WTC11 (cell line): Measurements from ENCODE around the gene CIB2. TPM values are rescaled to one million over a fixed set of nuclear protein-coding genes. Genes with fewer than 3 reads are reported as not detected.

Experiments
- ATAC-seq: fragments of 200-7000 bp; cut with Tn5 transposase; 2 replicates; pipeline ENCODE4 v1.10.0; 2021; ENCODE audit warnings: mild to moderate bottlenecking, moderate library complexity
- CTCF ChIA-PET: fragments of 300-600 bp; sonication (Branson Sonifier 250); formaldehyde crosslinking; loops from one replicate; lab custom pipeline; 2021; ENCODE audit warnings: antibody characterized with exemption; lab: Charles Lee
- POLR2A ChIA-PET: fragments of 350-600 bp; sonication (Branson Sonifier 250); formaldehyde crosslinking; loops from one replicate; lab custom pipeline; 2021; ENCODE audit warnings: antibody characterized with exemption; lab: Charles Lee
- DNase-seq: peaks from one replicate; pipeline ENCODE4 v3.0.0; 2021; ENCODE audit warnings: low spot score
- H3K27ac Mint-ChIP-seq: 2 replicates; pipeline ENCODE4 v1.8.0; 2021; ENCODE audit warnings: mixed read lengths
- H3K27me3 Mint-ChIP-seq: 2 replicates; pipeline ENCODE4 v1.8.0; 2021; ENCODE audit warnings: low read depth, mild to moderate bottlenecking, moderate library complexity, mixed read lengths
- H3K36me3 Mint-ChIP-seq: 2 replicates; pipeline ENCODE4 v1.8.0; 2021; ENCODE audit warnings: mixed read lengths
- H3K4me1 Mint-ChIP-seq: 2 replicates; pipeline ENCODE4 v1.8.0; 2022; ENCODE audit warnings: mixed read lengths
- H3K4me3 Mint-ChIP-seq: 2 replicates; pipeline ENCODE4 v1.8.0; 2021; ENCODE audit warnings: mild to moderate bottlenecking, moderate library complexity, mixed read lengths
- H3K9me3 Mint-ChIP-seq: 2 replicates; pipeline ENCODE4 v1.8.0; 2021; ENCODE audit warnings: mixed read lengths
- AR ChIP-seq: fragments of 250-450 bp; sonication (Bioruptor Pico); IDR thresholded peaks from 2 replicates; pipeline ENCODE4 v1.9.0; 2021; ENCODE audit warnings: mild to moderate bottlenecking
- CBFB ChIP-seq: sonication (generic); formaldehyde crosslinking; IDR thresholded peaks from 2 replicates; pipeline ENCODE4 v1.8.1; 2022; ENCODE audit warnings: mild to moderate bottlenecking, low read depth, missing genetic modification reagents
- CDX4 ChIP-seq: fragments of 250-450 bp; sonication (Bioruptor Pico); IDR thresholded peaks from 2 replicates; pipeline ENCODE4 v1.9.0; 2021; ENCODE audit warnings: moderate library complexity, mild to moderate bottlenecking, inconsistent platforms, borderline replicate concordance
- CREB1 ChIP-seq: sonication (generic); formaldehyde crosslinking; IDR thresholded peaks from 2 replicates; pipeline ENCODE4 v1.8.0; 2023; ENCODE audit warnings: mild to moderate bottlenecking, missing genetic modification reagents
- CREM ChIP-seq: sonication (generic); formaldehyde crosslinking; IDR thresholded peaks from 2 replicates; pipeline ENCODE4 v1.8.1; 2022; ENCODE audit warnings: mild to moderate bottlenecking, missing genetic modification reagents, moderate library complexity
- ESRRA ChIP-seq: sonication (generic); formaldehyde crosslinking; IDR thresholded peaks from 2 replicates; pipeline ENCODE4 v1.8.1; 2022; ENCODE audit warnings: mild to moderate bottlenecking, missing genetic modification reagents, borderline replicate concordance
- FOXP1 ChIP-seq: sonication (generic); formaldehyde crosslinking; IDR thresholded peaks from 2 replicates; pipeline ENCODE4 v1.8.0; 2022; ENCODE audit warnings: missing genetic modification reagents, mild to moderate bottlenecking, moderate library complexity, borderline replicate concordance
- FOXP4 ChIP-seq: sonication (generic); formaldehyde crosslinking; IDR thresholded peaks from 2 replicates; pipeline ENCODE4 v1.8.0; 2022; ENCODE audit warnings: mild to moderate bottlenecking, missing genetic modification reagents
- GRHL2 ChIP-seq: fragments of 250-450 bp; sonication (Bioruptor Pico); IDR thresholded peaks from 2 replicates; pipeline ENCODE4 v1.8.0; 2022; ENCODE audit warnings: mild to moderate bottlenecking, moderate library complexity; ENCODE audit not compliant: insufficient replicate concordance, severe bottlenecking
- IRF2 ChIP-seq: sonication (generic); formaldehyde crosslinking; IDR thresholded peaks from 2 replicates; pipeline ENCODE4 v1.8.0; 2022; ENCODE audit warnings: low read depth, missing genetic modification reagents, borderline replicate concordance
- JAZF1 ChIP-seq: fragments of 250-450 bp; sonication (Bioruptor Pico); IDR thresholded peaks from 2 replicates; pipeline ENCODE4 v1.9.0; 2021; ENCODE audit warnings: moderate library complexity, mild to moderate bottlenecking, inconsistent platforms
- NR1H2 ChIP-seq: sonication (generic); formaldehyde crosslinking; IDR thresholded peaks from 2 replicates; pipeline ENCODE4 v1.9.0; 2021; ENCODE audit warnings: mild to moderate bottlenecking, moderate library complexity, missing genetic modification reagents
- RELA ChIP-seq: sonication (generic); formaldehyde crosslinking; IDR thresholded peaks from 2 replicates; pipeline ENCODE4 v1.8.1; 2022; ENCODE audit warnings: missing genetic modification reagents, mild to moderate bottlenecking, borderline replicate concordance
- SMAD3 ChIP-seq: sonication (generic); formaldehyde crosslinking; IDR thresholded peaks from 2 replicates; pipeline ENCODE4 v1.8.0; 2022; ENCODE audit warnings: missing genetic modification reagents, mild to moderate bottlenecking, borderline replicate concordance
- SP1 ChIP-seq: sonication (generic); formaldehyde crosslinking; conservative IDR thresholded peaks from 2 replicates; pipeline ENCODE4 v1.8.1; 2022; ENCODE audit warnings: missing genetic modification reagents
- TCF7 ChIP-seq: sonication (generic); formaldehyde crosslinking; IDR thresholded peaks from 2 replicates; pipeline ENCODE4 v1.8.0; 2022; ENCODE audit warnings: mild to moderate bottlenecking, low read depth, missing genetic modification reagents, moderate library complexity
- TEAD4 ChIP-seq: sonication (generic); formaldehyde crosslinking; IDR thresholded peaks from 2 replicates; pipeline ENCODE4 v1.8.0; 2022; ENCODE audit warnings: mild to moderate bottlenecking, missing genetic modification reagents
- ZNF121 ChIP-seq: sonication (generic); formaldehyde crosslinking; IDR thresholded peaks from 2 replicates; pipeline ENCODE4 v1.8.0; 2023; ENCODE audit warnings: missing genetic modification reagents
- total RNA-seq: library from RNA; stranded (reverse); gene quantifications from 3 replicates; pipeline ENCODE4 v1.2.3, GENCODE V29; 2021
- TF ChIP-seq, protein P1 (sequence below): sonication (generic); formaldehyde crosslinking; IDR thresholded peaks from 2 replicates; pipeline ENCODE4 v1.8.0; 2022; ENCODE audit warnings: missing genetic modification reagents
- TF ChIP-seq, protein P2 (sequence below): sonication (generic); formaldehyde crosslinking; IDR thresholded peaks from 2 replicates; pipeline ENCODE4 v1.8.1; 2023; ENCODE audit warnings: mild to moderate bottlenecking, missing genetic modification reagents
- TF ChIP-seq, protein P3 (sequence below): sonication (generic); formaldehyde crosslinking; IDR thresholded peaks from 2 replicates; pipeline ENCODE4 v1.8.0; 2022; ENCODE audit warnings: mild to moderate bottlenecking, missing genetic modification reagents
- TF ChIP-seq, protein P4 (sequence below): sonication (generic); formaldehyde crosslinking; IDR thresholded peaks from 2 replicates; pipeline ENCODE4 v1.8.0; 2022; ENCODE audit warnings: mild to moderate bottlenecking, missing genetic modification reagents

Gene CIB2
- total RNA-seq, 1 experiment from 2014 or later = 45.2 TPM

DNA sequence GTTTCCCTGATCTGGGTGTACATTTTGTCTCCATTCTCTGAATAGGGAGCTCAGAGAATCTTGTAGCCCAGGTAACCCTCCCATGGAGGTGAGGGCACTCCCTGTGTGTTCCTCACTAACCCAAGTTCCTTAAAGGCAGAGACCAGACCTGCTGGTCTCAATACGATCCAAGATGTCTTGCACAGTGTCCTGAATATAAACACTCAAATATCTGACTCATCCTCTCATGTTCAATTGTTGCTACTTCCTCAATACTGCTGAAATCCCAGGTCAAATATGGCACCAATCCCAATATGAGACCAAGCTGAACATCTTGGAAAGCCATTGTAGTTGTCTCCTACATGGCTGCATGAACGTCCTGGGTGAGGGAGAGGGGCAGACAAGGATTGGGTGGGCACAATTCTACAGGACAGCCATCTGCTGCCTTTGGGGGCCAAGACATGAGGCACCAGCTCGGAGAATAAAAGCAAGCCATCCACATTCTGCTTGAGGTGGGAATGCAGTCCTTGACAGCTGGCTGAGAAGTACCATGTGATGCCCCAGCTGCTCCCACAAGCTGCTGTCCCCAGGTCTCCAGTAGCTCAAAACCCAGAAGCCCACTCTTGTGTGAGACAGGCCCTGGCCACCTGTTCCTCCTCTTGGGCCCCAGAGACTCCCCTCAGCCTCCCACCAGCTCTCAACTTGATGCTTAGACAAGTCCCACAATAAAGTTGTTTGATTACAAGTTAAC lies 72.0 kb downstream of the CIB2 start (continued):
- TF ChIP-seq, protein P1, sequence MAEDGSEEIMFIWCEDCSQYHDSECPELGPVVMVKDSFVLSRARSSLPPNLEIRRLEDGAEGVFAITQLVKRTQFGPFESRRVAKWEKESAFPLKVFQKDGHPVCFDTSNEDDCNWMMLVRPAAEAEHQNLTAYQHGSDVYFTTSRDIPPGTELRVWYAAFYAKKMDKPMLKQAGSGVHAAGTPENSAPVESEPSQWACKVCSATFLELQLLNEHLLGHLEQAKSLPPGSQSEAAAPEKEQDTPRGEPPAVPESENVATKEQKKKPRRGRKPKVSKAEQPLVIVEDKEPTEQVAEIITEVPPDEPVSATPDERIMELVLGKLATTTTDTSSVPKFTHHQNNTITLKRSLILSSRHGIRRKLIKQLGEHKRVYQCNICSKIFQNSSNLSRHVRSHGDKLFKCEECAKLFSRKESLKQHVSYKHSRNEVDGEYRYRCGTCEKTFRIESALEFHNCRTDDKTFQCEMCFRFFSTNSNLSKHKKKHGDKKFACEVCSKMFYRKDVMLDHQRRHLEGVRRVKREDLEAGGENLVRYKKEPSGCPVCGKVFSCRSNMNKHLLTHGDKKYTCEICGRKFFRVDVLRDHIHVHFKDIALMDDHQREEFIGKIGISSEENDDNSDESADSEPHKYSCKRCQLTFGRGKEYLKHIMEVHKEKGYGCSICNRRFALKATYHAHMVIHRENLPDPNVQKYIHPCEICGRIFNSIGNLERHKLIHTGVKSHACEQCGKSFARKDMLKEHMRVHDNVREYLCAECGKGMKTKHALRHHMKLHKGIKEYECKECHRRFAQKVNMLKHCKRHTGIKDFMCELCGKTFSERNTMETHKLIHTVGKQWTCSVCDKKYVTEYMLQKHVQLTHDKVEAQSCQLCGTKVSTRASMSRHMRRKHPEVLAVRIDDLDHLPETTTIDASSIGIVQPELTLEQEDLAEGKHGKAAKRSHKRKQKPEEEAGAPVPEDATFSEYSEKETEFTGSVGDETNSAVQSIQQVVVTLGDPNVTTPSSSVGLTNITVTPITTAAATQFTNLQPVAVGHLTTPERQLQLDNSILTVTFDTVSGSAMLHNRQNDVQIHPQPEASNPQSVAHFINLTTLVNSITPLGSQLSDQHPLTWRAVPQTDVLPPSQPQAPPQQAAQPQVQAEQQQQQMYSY (CRISPR knock-in tag) = no peak
- TF ChIP-seq AR (CRISPR knock-in tag) (no peak), FOXP1 (no peak), ESRRA (CRISPR knock-in tag) (no peak)
- TF ChIP-seq, all 79 proteins: peak for 0

DNA sequence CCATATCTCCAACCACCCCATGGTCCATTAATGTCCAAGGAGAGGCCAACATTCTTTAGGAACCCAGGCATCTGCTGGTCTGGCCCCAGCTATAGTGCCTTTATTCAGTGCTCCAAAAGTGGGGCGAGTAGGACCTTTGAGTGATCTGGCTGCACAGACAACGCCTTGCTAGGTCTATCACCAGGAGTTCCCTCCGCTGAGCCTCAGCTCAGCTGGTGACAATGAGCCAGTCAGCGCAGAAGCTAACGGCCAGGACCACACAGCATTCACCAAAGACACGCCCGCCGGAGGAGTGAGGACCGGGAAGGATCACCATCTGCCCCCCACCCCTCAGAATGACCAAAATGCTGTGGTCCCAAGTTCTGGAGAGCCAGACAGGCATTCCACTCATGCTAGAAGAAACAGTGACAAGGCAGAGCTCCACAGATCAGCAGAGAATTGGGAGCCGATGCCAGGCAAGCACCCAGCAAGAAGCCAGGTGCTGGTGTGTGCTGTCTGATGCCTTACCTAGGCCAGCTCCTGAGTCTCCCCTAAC lies 72.8 kb downstream of the CIB2 start:
- H3K4me3 Mint-ChIP-seq = no peak overlapping the region
- peak; percentile 6 for DNase-seq
- H3K27me3 Mint-ChIP-seq = no peaks in the 10 kb centered on the region
- no peak overlapping the region for H3K27ac Mint-ChIP-seq
- TF ChIP-seq GRHL2 (CRISPR knock-in tag) (no peak), CREB1 (CRISPR knock-in tag) (no peak), CREM (CRISPR knock-in tag) (no peak), FOXP1 (no peak), CBFB (CRISPR knock-in tag) (no peak), NR1H2 (CRISPR knock-in tag) (no peak), JAZF1 (CRISPR knock-in tag) (no peak), CDX4 (CRISPR knock-in tag) (no peak), SP1 (no peak), TEAD4 (CRISPR knock-in tag) (no peak), SMAD3 (CRISPR knock-in tag) (no peak), ZNF121 (CRISPR knock-in tag) (no peak), IRF2 (CRISPR knock-in tag) (no peak), RELA (CRISPR knock-in tag) (no peak), TCF7 (no peak), FOXP4 (CRISPR knock-in tag) (no peak)
- TF ChIP-seq, protein P2, sequence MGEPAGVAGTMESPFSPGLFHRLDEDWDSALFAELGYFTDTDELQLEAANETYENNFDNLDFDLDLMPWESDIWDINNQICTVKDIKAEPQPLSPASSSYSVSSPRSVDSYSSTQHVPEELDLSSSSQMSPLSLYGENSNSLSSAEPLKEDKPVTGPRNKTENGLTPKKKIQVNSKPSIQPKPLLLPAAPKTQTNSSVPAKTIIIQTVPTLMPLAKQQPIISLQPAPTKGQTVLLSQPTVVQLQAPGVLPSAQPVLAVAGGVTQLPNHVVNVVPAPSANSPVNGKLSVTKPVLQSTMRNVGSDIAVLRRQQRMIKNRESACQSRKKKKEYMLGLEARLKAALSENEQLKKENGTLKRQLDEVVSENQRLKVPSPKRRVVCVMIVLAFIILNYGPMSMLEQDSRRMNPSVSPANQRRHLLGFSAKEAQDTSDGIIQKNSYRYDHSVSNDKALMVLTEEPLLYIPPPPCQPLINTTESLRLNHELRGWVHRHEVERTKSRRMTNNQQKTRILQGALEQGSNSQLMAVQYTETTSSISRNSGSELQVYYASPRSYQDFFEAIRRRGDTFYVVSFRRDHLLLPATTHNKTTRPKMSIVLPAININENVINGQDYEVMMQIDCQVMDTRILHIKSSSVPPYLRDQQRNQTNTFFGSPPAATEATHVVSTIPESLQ (CRISPR knock-in tag) = no peak
- TF ChIP-seq, protein P3, sequence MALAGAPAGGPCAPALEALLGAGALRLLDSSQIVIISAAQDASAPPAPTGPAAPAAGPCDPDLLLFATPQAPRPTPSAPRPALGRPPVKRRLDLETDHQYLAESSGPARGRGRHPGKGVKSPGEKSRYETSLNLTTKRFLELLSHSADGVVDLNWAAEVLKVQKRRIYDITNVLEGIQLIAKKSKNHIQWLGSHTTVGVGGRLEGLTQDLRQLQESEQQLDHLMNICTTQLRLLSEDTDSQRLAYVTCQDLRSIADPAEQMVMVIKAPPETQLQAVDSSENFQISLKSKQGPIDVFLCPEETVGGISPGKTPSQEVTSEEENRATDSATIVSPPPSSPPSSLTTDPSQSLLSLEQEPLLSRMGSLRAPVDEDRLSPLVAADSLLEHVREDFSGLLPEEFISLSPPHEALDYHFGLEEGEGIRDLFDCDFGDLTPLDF = no peak
- TF ChIP-seq, protein P4, sequence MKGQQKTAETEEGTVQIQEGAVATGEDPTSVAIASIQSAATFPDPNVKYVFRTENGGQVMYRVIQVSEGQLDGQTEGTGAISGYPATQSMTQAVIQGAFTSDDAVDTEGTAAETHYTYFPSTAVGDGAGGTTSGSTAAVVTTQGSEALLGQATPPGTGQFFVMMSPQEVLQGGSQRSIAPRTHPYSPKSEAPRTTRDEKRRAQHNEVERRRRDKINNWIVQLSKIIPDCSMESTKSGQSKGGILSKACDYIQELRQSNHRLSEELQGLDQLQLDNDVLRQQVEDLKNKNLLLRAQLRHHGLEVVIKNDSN (CRISPR knock-in tag) = no peak
- H3K9me3 Mint-ChIP-seq = no peaks in the 10 kb centered on the region
- no peak for ATAC-seq
- ChIA-PET CTCF (interaction anchor here (1.3 to 1.5 kb wide), 2 partner anchors 50 to 149 kb away, joined by 5 read pairs; no protein-coding TSS in a partner anchor), POLR2A (no interaction called here)
- peaks cover 19% of the 10 kb centered on the region for H3K4me1 Mint-ChIP-seq
- H3K36me3 Mint-ChIP-seq = no peaks in the 10 kb centered on the region
